K562 (cell line): Measurements from ENCODE around the gene RHO. TPM values are rescaled to one million over a fixed set of nuclear protein-coding genes. Genes with fewer than 3 reads are reported as not detected.
"Not testable (repeated sequence)": the region's sequence is repeated elsewhere in the genome, so short reads cannot be mapped to it uniquely, and the experiment has no call there.

Source experiments
- ATAC-seq: fragments of 200-7000 bp; cut with Tn5 transposase; 3 replicates; pipeline ENCODE4 v1.9.1; 2020; ENCODE audit warnings: moderate library complexity
- BruUV-seq: library from RNA; stranded (reverse); fragments of 400-500 nt; replicated peaks from 2 replicates; lab custom pipeline; 2021; lab: Mats Ljungman, UMichigan
- CTCF ChIA-PET: fragments of 300-600 bp; formaldehyde crosslinking; extraction: SDS; loops from one replicate; lab custom pipeline; 2021; ENCODE audit warnings: low intra/inter-chr PET ratio; lab: Yijun Ruan, JAX
- POLR2A ChIA-PET: fragments of 300-600, 350-650 bp; sonication (Branson Sonifier 250); formaldehyde crosslinking; extraction: SDS; loops from one replicate; lab custom pipeline; 2021; ENCODE audit warnings: antibody characterized with exemption, inconsistent platforms; lab: Yijun Ruan, JAX
- DNase-seq, 4 experiments: peaks; one replicate each; pipeline versions ENCODE4 v3.0.0 to v3.0.0-alpha.2; 2011 to 2018; ENCODE audit warnings: low spot score in 3 of 4, mixed read lengths in 3 of 4; ENCODE audit errors: extremely low read depth in 1 of 4
- FAIRE-seq: peaks from 2 replicates; lab custom pipeline; 2011; peaks lifted over from hg19 to GRCh38; lab: Jason Lieb, UNC
- H2AFZ ChIP-seq: 2 replicates; pipeline ENCODE4 v1.6.0; 2011; ENCODE audit warnings: low read depth, low read length, control low read depth, inconsistent platforms
- H3K27ac ChIP-seq: fragments of 200-600 bp; 3 replicates; pipeline ENCODE4 v1.8.0; 2011; ENCODE audit warnings: low read depth, mild to moderate bottlenecking, control low read depth, inconsistent platforms, low read length, moderate library complexity, mixed read lengths; ENCODE audit errors: extremely low read depth
- H3K27me3 ChIP-seq, 2 experiments: fragments of 300-600 bp in 1 of 2; 2 replicates in 1 of 2; 3 replicates in 1 of 2; pipeline versions ENCODE4 v1.6.0 to v1.8.0; 2011; ENCODE audit warnings: inconsistent platforms in 2 of 2, low read length in 2 of 2, mild to moderate bottlenecking in 1 of 2, mixed read lengths in 1 of 2, moderate library complexity in 1 of 2; ENCODE audit not compliant: control insufficient read depth in 2 of 2, insufficient read depth in 2 of 2
- H3K36me3 ChIP-seq: fragments of 300-600 bp; 3 replicates; pipeline ENCODE4 v1.8.0; 2011; ENCODE audit warnings: mild to moderate bottlenecking, low read length, inconsistent platforms; ENCODE audit not compliant: control insufficient read depth, insufficient read depth
- H3K4me1 ChIP-seq, 2 experiments: fragments of 200-600 bp in 1 of 2; replicated peaks in 1 of 2; 2 replicates in 1 of 2; 3 replicates in 1 of 2; pipeline versions ENCODE4 v1.5.1 to v1.8.0; 2011; ENCODE audit warnings: inconsistent platforms in 2 of 2, low read length in 2 of 2, mild to moderate bottlenecking in 1 of 2, mixed read lengths in 1 of 2, moderate library complexity in 1 of 2; ENCODE audit not compliant: control insufficient read depth in 2 of 2, insufficient read depth in 2 of 2
- H3K4me2 ChIP-seq: 2 replicates; pipeline ENCODE4 v1.6.1; 2011; ENCODE audit warnings: low read length, control low read depth, inconsistent platforms, mixed read lengths; ENCODE audit not compliant: insufficient read depth
- H3K4me3 ChIP-seq: fragments of 200-600 bp; sonication (generic), shearing (Covaris generic); 2 replicates; pipeline ENCODE4 v1.5.1; 2016; ENCODE audit warnings: control low read depth, inconsistent platforms
- H3K79me2 ChIP-seq: fragments of 200-600 bp; 3 replicates; pipeline ENCODE4 v1.8.0; 2011; ENCODE audit warnings: low read length, inconsistent platforms; ENCODE audit not compliant: control insufficient read depth, insufficient read depth
- H3K9ac ChIP-seq, 2 experiments: 2 replicates each; pipeline versions ENCODE4 v1.6.0 to v1.6.1; 2011; ENCODE audit warnings: low read depth in 2 of 2, low read length in 2 of 2, control low read depth in 1 of 2, inconsistent platforms in 1 of 2, mild to moderate bottlenecking in 1 of 2, mixed read lengths in 1 of 2; ENCODE audit not compliant: insufficient read depth in 1 of 2
- H3K9me1 ChIP-seq: one replicate; pipeline ENCODE4 v1.6.0; 2011; ENCODE audit warnings: inconsistent platforms, mild to moderate bottlenecking, low read length, moderate library complexity; ENCODE audit not compliant: control insufficient read depth, insufficient read depth
- H3K9me3 ChIP-seq: replicated peaks from 2 replicates; pipeline ENCODE4 v1.5.1; 2011; ENCODE audit warnings: low read depth, low read length, inconsistent platforms; ENCODE audit not compliant: control insufficient read depth, insufficient read depth
- H4K20me1 ChIP-seq: replicated peaks from 2 replicates; pipeline ENCODE4 v1.6.1; 2011; ENCODE audit warnings: low read length, inconsistent platforms, mixed read lengths; ENCODE audit not compliant: control insufficient read depth, insufficient read depth
- NKRF ChIP-seq: fragments of 450-650 bp; IDR thresholded peaks from 2 replicates; pipeline ENCODE4 v1.6.1; 2016; ENCODE audit warnings: borderline replicate concordance
- POLR3A ChIP-seq: IDR thresholded peaks from 2 replicates; pipeline ENCODE4 v1.6.1; 2011; ENCODE audit warnings: borderline replicate concordance, mild to moderate bottlenecking, moderate library complexity; ENCODE audit not compliant: insufficient read length, insufficient read depth; ENCODE audit errors: extremely low read depth
- ZHX1 ChIP-seq: fragments of 150-350 bp; conservative IDR thresholded peaks from 2 replicates; pipeline ENCODE4 v1.6.1; 2014; ENCODE audit warnings: low read length
- ZNF121 ChIP-seq: sonication (generic); formaldehyde crosslinking; conservative IDR thresholded peaks from 2 replicates; pipeline ENCODE4 v1.8.0; 2022; ENCODE audit warnings: missing genetic modification reagents
- ZNF280A ChIP-seq: fragments of 450-650 bp; IDR thresholded peaks from 2 replicates; pipeline ENCODE4 v1.6.1; 2018; ENCODE audit warnings: mild to moderate bottlenecking, low read depth; ENCODE audit not compliant: partially characterized antibody
- WGBS: fragments of 100-300 bp; shearing (Covaris generic); methylation state at CpG from one replicate; pipeline ENCODE4 v1.1.6; 2016; ENCODE audit warnings: low coverage, mixed read lengths; ENCODE audit not compliant: insufficient coverage; ENCODE audit errors: missing lambda C conversion rate; 5-methylcytosine and 5-hydroxymethylcytosine counted together
- in situ Hi-C: fragments of 300-500 bp; cut with MboI; formaldehyde crosslinking; loops from 4 replicates; pipeline ENCODE4 v1.15.0; 2018; ENCODE audit warnings: inconsistent platforms, mixed read lengths
- intact Hi-C: fragments of 100-400 bp; cut with micrococcal nuclease; formaldehyde crosslinking; loops from 2 replicates; pipeline ENCODE4 v1.14.2; 2022
- polyA plus RNA-seq, 8 experiments: library from polyadenylated mRNA; depleted of rRNA in 4 of 8; stranded (reverse) in 5 of 8; unstranded in 3 of 8; fragments of >200 nt; fragmentation: Nextera tagmentation in 2 of 8; fragmentation: Illumina TruSeq in 1 of 8; extraction: Ambion mirVana in 2 of 8; extraction: Trizol in 1 of 8; gene quantifications; 2 replicates each; pipeline versions ENCODE4 v1.2.1 to v1.2.3, GENCODE V29; 2011 to 2014; ENCODE audit warnings: inconsistent platforms in 1 of 8, missing spikeins in 1 of 8
- total RNA-seq, 7 experiments: library from RNA; depleted of rRNA in 6 of 7; stranded (reverse); fragments of >200 nt in 6 of 7; fragmentation: Illumina TruSeq in 2 of 7; extraction: Trizol in 2 of 7; gene quantifications; 2 replicates each; pipeline versions ENCODE4 v1.2.1 to v1.2.3, GENCODE V29; 2011 to 2021; ENCODE audit warnings: low replicate concordance in 1 of 7

RHO gene
- total and polyA plus RNA-seq, 9 of the 15 experiments (the other 6 are each of a cell fraction or from before 2014, with no cell fraction given): not detected

- no peak for TF ChIP-seq ZHX1
- TF ChIP-seq ZNF121 (CRISPR knock-in tag): no peak
- TF ChIP-seq POLR3A: no peak
- no peak for TF ChIP-seq ZNF280A
- TF ChIP-seq NKRF: no peak
These were observed 41.1 kb upstream of the RHO start (continued) for GRCh38 chr3:129487183-129487867.

- DNase-seq, FAIRE-seq, BruUV-seq, H3K9ac ChIP-seq, H3K4me3 ChIP-seq, H3K9me3 ChIP-seq, H3K4me2 ChIP-seq, intact Hi-C loops, H3K27me3 ChIP-seq, H2AFZ ChIP-seq, H3K9me1 ChIP-seq, POLR2A ChIA-PET, H3K79me2 ChIP-seq, in situ Hi-C loops, CTCF ChIA-PET, H3K27ac ChIP-seq, H3K4me1 ChIP-seq, H4K20me1 ChIP-seq, ATAC-seq, H3K36me3 ChIP-seq: not testable (repeated sequence)
- WGBS: 71% methylated on average over 2 of the region's 4 CpGs
These were observed 40.5 kb upstream of the RHO start for GRCh38 chr3:129487868-129488335.

- CTCF ChIA-PET: interaction anchor here (0.8 to 1.1 kb wide), 2 partner anchors 139 to 340 kb away, joined by 4 to 7 read pairs; no protein-coding TSS in a partner anchor
- FAIRE-seq, in situ Hi-C loops, H3K9me1 ChIP-seq, H3K4me3 ChIP-seq, H3K36me3 ChIP-seq, ATAC-seq, POLR2A ChIA-PET, H4K20me1 ChIP-seq, H3K79me2 ChIP-seq, DNase-seq, H3K9ac ChIP-seq, intact Hi-C loops, H3K4me1 ChIP-seq, H3K27ac ChIP-seq, H3K9me3 ChIP-seq, H3K27me3 ChIP-seq, H2AFZ ChIP-seq, BruUV-seq, H3K4me2 ChIP-seq: not testable (repeated sequence)
- WGBS: 60% methylated on average over 7 of the region's 10 CpGs
These were observed 39.2 kb upstream of the RHO start for GRCh38 chr3:129489258-129489657.
